Esophagus muscularis mucosa (tissue), 4 donors: ENCODE data around the gene TMUB1. TPM values are rescaled to one million over a fixed set of nuclear protein-coding genes. Genes with fewer than 3 reads are reported as not detected.

Source experiments
- DNase-seq: peaks from one replicate; pipeline ENCODE4 v3.0.0-alpha.2; 2017; ENCODE audit errors: extremely low spot score
- H3K27ac ChIP-seq, 4 donors: fragments of 200-600 bp; sonication (generic); replicated peaks in 1 of 4; 1 replicate in 3 of 4; 2 replicates in 1 of 4; pipeline ENCODE4 v1.5.1; 2016 to 2019; ENCODE audit warnings: mild to moderate bottlenecking in 1 of 4
- H3K27me3 ChIP-seq, 4 donors: fragments of 200-600 bp; sonication (generic); one replicate each; pipeline versions ENCODE4 v1.5.1 to v1.6.0; 2016 to 2019
- H3K36me3 ChIP-seq, 4 donors: fragments of 200-600 bp; sonication (generic); one replicate each; pipeline ENCODE4 v1.5.1; 2016 to 2019
- H3K4me1 ChIP-seq, 4 donors: fragments of 200-600 bp; sonication (generic); one replicate each; pipeline ENCODE4 v1.5.1; 2016 to 2019
- H3K4me3 ChIP-seq, 4 donors: fragments of 200-600 bp; sonication (generic); 1 replicate in 2 of 4; 2 replicates in 2 of 4; pipeline ENCODE4 v1.5.1; 2016 to 2019; ENCODE audit warnings: mild to moderate bottlenecking in 4 of 4, moderate library complexity in 1 of 4
- H3K9me3 ChIP-seq, 4 donors: fragments of 200-600 bp; sonication (generic); 1 replicate in 3 of 4; 2 replicates in 1 of 4; pipeline ENCODE4 v1.5.1; 2016 to 2019
- EP300 ChIP-seq: sonication (generic); formaldehyde crosslinking; IDR thresholded peaks from one replicate; pipeline ENCODE4 v1.6.1; 2017; ENCODE audit warnings: antibody characterized with exemption
- POLR2A ChIP-seq: fragments of 450-650 bp; IDR thresholded peaks from one replicate; pipeline ENCODE4 v1.6.1; 2017; ENCODE audit warnings: antibody characterized with exemption, moderate library complexity, mild to moderate bottlenecking, low read depth
- POLR2AphosphoS5 ChIP-seq, 2 donors: sonication (generic); formaldehyde crosslinking; IDR thresholded peaks; one replicate each; pipeline ENCODE4 v1.6.1; 2017; ENCODE audit warnings: antibody characterized with exemption in 2 of 2
- WGBS: methylation state at CpG from one replicate; pipeline ENCODE4 v1.1.5; 2018; 5-methylcytosine and 5-hydroxymethylcytosine counted together
- intact Hi-C: fragments of 100-400 bp; cut with DNase I; formaldehyde crosslinking; loops from one replicate; pipeline ENCODE4 v1.15.1; 2023
- total RNA-seq, 4 donors: library from RNA; depleted of rRNA; stranded (reverse); fragments of >200 nt; gene quantifications; one replicate each; pipeline versions ENCODE4 v1.1.0 to v1.2.1, GENCODE V29; 2016
- TF ChIP-seq, protein P1 (sequence below), 3 experiments: fragments of 200-600 bp in 2 of 3; fragments of 450-650 bp in 1 of 3; sonication (generic) in 2 of 3; IDR thresholded peaks; one replicate each; pipeline ENCODE4 v1.5.1; 2017 to 2019; ENCODE audit warnings: antibody characterized with exemption in 3 of 3, mild to moderate bottlenecking in 2 of 3, moderate library complexity in 1 of 3

TMUB1 gene
- total RNA-seq, 4 donors from 2014 or later: 39.0 to 66.6 (median 51.4) TPM

DNA sequence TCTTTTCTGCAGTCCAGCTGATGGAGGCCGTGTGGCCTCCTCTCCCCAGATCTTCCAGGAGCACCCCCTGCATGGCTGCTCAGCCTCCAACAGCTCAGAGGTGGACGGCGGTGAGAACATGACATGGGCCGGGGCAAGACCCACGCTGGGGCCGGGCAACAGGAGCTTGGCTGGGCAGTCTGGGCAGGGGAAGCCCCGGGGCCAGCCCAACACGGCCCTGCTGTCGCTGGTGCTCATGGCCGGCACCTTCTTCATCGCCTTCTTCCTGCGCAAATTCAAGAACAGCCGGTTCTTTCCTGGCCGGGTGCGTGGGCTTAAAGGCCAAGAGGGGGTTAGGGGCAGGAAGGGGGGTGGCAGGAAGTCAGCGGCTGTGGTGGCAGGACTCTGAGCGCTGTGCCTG, 9.3 kb downstream of the TMUB1 start:
- H3K9me3 ChIP-seq: no peaks in the 10 kb centered on the region
- H3K27me3 ChIP-seq: no peaks in the 10 kb centered on the region
- WGBS: 90% methylated on average over 17 of the region's 17 CpGs
- no peak overlapping the region for H3K4me3 ChIP-seq
- H3K27ac ChIP-seq: no peak overlapping the region
- no peak for DNase-seq
- TF ChIP-seq EP300 (no peak), POLR2A (no peak), POLR2AphosphoS5 (IDR thresholded peaks at IDR 0.05) (no peak)
- TF ChIP-seq, protein P1, sequence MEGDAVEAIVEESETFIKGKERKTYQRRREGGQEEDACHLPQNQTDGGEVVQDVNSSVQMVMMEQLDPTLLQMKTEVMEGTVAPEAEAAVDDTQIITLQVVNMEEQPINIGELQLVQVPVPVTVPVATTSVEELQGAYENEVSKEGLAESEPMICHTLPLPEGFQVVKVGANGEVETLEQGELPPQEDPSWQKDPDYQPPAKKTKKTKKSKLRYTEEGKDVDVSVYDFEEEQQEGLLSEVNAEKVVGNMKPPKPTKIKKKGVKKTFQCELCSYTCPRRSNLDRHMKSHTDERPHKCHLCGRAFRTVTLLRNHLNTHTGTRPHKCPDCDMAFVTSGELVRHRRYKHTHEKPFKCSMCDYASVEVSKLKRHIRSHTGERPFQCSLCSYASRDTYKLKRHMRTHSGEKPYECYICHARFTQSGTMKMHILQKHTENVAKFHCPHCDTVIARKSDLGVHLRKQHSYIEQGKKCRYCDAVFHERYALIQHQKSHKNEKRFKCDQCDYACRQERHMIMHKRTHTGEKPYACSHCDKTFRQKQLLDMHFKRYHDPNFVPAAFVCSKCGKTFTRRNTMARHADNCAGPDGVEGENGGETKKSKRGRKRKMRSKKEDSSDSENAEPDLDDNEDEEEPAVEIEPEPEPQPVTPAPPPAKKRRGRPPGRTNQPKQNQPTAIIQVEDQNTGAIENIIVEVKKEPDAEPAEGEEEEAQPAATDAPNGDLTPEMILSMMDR (IDR thresholded peaks at IDR 0.05): no peak
- peaks cover 13 to 24% (median 18%) of the 10 kb centered on the region in 4 donors for H3K4me1 ChIP-seq
- intact Hi-C loops: no loop called here
- H3K36me3 ChIP-seq: peaks cover 66 to 90% (median 83%) of the 10 kb centered on the region in 4 donors

DNA sequence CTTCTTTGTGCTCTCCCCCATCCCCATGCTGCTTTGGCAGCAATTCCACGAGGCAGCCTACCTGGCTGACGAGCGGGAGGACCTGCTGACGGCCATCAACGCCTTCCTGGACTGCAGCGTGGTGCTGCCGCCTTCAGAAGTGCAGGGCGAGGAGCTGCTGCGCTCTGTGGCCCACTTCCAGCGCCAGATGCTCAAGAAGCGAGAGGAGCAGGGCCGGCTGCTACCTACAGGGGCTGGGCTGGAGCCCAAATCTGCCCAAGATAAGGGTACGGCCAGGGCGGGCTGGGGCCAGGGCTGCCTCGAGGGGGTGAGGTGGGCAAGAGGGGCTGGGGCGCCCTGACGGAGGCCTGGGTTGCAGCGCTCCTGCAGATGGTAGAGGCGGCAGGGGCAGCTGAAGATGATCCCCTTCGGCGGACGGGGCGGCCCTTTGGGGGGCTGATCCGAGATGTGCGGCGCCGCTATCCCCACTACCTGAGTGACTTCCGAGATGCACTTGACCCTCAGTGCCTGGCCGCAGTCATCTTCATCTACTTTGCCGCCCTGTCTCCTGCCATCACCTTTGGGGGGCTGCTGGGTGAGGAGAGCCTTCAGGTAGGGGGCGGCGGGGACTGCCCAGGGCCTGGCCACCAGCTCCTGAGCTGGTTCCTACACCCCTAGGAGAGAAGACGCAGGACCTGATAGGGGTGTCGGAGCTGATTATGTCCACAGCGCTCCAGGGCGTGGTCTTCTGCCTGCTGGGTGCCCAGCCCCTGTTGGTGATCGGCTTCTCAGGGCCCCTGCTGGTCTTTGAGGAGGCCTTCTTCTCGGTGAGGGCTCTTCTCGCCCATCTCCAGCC, 12.0 kb downstream of the TMUB1 start:
- H3K36me3 ChIP-seq: peaks cover 91 to 100% (median 100%) of the 10 kb centered on the region in 4 donors
- WGBS: 89% methylated on average over 36 of the region's 39 CpGs
- no peak for DNase-seq

DNA sequence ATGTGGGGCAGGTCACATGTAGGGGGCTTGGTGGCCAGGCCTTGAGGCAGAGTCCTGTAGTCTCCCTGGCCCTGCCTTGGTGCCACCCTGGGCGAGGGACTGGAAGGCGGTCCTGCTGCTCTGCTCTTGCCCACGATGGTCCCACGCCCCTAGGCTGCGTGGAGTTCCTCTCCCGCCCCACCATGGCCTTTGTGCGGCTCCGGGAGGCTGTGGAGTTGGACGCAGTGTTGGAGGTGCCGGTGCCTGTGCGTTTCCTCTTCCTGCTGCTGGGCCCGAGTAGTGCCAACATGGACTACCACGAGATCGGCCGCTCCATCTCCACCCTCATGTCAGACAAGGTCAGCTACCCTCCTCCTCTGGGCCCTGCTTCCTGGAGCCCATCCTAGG, 12.7 kb downstream of the TMUB1 start:
- H3K9me3 ChIP-seq: no peaks in the 10 kb centered on the region
- no peaks in the 10 kb centered on the region for H3K27me3 ChIP-seq
- TF ChIP-seq POLR2AphosphoS5 (IDR thresholded peaks at IDR 0.05) (no peak), POLR2A (no peak), EP300 (no peak)
- TF ChIP-seq, protein P1 (IDR thresholded peaks at IDR 0.05): no peak
- no peak overlapping the region for H3K4me3 ChIP-seq
- H3K36me3 ChIP-seq: peaks cover 90 to 100% (median 100%) of the 10 kb centered on the region in 4 donors
- no peak overlapping the region for H3K27ac ChIP-seq
- H3K4me1 ChIP-seq: no peaks in the 10 kb centered on the region
- intact Hi-C loops: no loop called here
- 91% methylated on average over 14 of the region's 15 CpGs for WGBS
- no peak for DNase-seq

More for the DNA sequence above, 12.0 kb downstream of the TMUB1 start:
- intact Hi-C loops: no loop called here
- Histone ChIP-seq H3K27me3 (no peaks in the 10 kb centered on the region), H3K27ac (no peak overlapping the region), H3K9me3 (no peaks in the 10 kb centered on the region), H3K4me3 (no peak overlapping the region), H3K4me1 (no peaks in the 10 kb centered on the region)
- no peak for TF ChIP-seq POLR2AphosphoS5 (IDR thresholded peaks at IDR 0.05)
- no peak for TF ChIP-seq EP300
- no peak for TF ChIP-seq POLR2A
- TF ChIP-seq, protein P1 (IDR thresholded peaks at IDR 0.05): no peak

DNA sequence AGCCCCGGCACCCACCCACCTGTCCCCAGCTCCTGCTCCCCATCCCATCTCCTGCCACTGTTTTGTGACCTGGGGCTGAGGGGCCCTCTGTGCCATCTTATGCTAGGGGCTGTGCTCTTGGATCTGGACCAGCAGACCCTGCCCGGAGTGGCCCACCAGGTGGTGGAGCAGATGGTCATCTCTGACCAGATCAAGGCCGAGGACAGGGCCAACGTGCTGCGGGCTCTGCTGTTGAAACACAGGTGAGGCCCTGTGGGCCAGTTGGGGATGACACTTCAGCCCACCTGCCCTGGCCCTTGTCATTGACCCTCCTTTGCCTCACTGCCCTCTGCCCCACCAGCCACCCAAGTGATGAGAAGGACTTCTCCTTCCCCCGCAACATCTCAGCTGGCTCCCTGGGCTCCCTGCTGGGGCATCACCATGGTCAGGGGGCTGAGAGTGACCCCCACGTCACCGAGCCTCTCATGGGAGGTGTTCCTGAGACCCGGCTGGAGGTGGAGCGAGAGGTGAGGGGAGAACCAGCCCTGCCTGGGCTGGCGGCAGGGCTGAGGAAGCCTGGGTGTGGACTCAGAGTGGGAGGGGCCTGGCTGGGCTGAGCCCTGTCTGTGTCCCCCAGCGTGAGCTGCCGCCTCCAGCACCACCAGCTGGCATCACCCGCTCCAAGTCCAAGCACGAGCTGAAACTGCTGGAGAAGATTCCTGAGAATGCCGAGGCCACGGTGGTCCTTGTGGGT, 13.3 kb downstream of the TMUB1 start:
- H3K4me3 ChIP-seq: no peak overlapping the region
- DNase-seq: no peak
- no peaks in the 10 kb centered on the region for H3K9me3 ChIP-seq
- no peaks in the 10 kb centered on the region for H3K27me3 ChIP-seq
- 87% methylated on average over 8 of the region's 17 CpGs for WGBS
- peaks cover 0 to 2% (median 0%) of the 10 kb centered on the region in 4 donors for H3K4me1 ChIP-seq
- H3K27ac ChIP-seq: peak overlapping the region in 1 of 4 donors; percentile 34
- TF ChIP-seq POLR2A (no peak), EP300 (no peak), POLR2AphosphoS5 (IDR thresholded peaks at IDR 0.05) (no peak)
- TF ChIP-seq, protein P1 (IDR thresholded peaks at IDR 0.05): no peak
- intact Hi-C loops: no loop called here
- peaks cover 90 to 100% (median 100%) of the 10 kb centered on the region in 4 donors for H3K36me3 ChIP-seq
